Coronary artery (tissue), 2 donors: ENCODE measurements around the gene KCNK7.

Source experiments
- DNase-seq: peaks from one replicate; pipeline ENCODE4 v3.0.0-alpha.2; 2017; ENCODE audit warnings: low spot score
- H3K27ac ChIP-seq, 2 donors: fragments of 200-600 bp; sonication (generic); one replicate each; pipeline ENCODE4 v1.5.1; 2016 to 2019
- H3K4me3 ChIP-seq: fragments of 200-600 bp; sonication (generic); 2 replicates; pipeline ENCODE4 v1.5.1; 2016; ENCODE audit warnings: mild to moderate bottlenecking, moderate library complexity
- TF ChIP-seq, protein P1 (sequence below): fragments of 200-600 bp; sonication (generic); IDR thresholded peaks from one replicate; pipeline ENCODE4 v1.5.1; 2019; ENCODE audit warnings: antibody characterized with exemption

KCNK7 gene

DNA sequence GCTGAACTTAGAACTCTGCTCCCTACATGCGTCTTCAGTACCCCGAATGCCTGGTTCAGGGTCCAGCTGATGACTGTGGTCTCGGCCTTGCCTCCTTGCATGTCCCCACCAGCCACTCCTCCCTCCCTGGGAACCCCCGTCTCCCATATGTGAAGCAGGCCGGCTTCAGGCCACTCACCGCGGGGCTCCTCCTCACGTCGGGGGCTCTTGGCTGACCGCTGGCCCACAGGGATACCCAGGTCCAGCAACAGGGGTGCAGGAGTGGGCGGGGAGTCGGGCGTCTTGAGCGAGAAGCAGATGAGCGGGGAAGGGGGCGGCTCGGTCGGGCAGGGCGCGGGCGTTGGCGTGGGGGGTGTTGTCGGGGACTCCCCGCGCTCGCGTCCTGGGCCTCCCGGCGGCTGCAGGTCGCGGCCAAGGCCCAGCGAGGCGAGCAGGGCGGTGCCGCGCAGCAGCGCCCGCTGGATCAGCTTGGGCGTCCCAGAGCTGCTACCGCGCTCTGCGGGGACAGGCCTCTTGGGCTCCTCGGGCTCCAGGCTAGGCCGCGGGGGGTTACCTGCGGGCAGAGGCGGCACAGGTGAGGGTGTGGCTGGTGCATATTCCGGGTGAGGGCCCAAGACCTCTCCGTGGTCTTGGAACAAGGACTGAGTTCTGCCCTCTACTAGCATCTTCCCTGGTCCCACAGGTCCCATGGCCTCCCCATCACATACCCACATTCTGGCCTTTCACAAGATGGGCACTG is 3.8 kb upstream of the KCNK7 start:
- no peak for DNase-seq
- TF ChIP-seq, protein P1, sequence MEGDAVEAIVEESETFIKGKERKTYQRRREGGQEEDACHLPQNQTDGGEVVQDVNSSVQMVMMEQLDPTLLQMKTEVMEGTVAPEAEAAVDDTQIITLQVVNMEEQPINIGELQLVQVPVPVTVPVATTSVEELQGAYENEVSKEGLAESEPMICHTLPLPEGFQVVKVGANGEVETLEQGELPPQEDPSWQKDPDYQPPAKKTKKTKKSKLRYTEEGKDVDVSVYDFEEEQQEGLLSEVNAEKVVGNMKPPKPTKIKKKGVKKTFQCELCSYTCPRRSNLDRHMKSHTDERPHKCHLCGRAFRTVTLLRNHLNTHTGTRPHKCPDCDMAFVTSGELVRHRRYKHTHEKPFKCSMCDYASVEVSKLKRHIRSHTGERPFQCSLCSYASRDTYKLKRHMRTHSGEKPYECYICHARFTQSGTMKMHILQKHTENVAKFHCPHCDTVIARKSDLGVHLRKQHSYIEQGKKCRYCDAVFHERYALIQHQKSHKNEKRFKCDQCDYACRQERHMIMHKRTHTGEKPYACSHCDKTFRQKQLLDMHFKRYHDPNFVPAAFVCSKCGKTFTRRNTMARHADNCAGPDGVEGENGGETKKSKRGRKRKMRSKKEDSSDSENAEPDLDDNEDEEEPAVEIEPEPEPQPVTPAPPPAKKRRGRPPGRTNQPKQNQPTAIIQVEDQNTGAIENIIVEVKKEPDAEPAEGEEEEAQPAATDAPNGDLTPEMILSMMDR = no peak
- Histone ChIP-seq H3K4me3 (no peak overlapping the region), H3K27ac (no peak overlapping the region)

DNA sequence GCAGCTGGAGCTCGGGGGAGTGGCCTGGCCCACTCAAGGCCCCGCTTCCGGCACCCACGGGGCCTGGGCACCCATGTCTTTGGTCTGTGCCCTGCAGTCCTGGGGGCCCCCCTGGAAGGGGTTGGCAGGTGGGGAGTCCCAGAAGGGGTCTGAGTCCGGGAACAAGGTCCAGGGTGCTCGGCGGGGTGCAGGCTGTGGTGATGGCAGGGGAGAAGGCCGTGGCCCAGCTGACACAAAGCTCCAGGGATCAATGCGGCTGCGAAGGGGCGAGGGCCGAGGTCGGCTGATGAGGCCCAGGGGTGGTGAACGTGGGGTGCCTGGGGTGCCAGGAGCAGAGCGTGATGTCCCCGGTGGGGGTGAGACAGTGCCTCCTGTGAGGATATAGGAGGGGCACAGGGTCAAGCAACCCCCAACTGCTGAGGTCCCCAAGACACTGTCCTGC is 2.7 kb upstream of the KCNK7 start:
- Histone ChIP-seq H3K27ac (no peak overlapping the region), H3K4me3 (no peak overlapping the region)
- no peak for DNase-seq
- TF ChIP-seq, protein P1 = no peak

DNA sequence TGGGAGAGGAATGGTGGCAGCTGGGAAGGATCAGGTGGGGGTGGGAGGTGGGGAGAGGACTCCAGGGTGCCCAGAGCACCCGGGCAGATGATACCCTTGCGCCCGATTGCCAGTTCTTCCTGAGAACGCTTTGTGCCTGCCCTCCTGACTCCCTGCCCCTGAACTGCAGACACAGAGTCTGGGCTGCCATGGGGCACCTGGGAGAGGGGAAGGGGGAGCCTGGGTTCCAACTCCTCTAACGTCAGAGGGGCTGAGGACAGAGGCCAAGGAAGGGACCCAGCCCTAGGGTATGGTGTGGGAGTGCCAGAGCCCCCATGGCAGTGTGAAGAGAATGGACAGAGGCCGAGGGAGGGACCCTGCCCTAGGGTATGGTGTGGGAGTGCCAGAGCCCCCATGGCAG is 920 bp upstream of the KCNK7 start:
- Histone ChIP-seq H3K4me3 (no peak overlapping the region), H3K27ac (no peak overlapping the region)
- TF ChIP-seq, protein P1 = no peak
- no peak for DNase-seq

DNA sequence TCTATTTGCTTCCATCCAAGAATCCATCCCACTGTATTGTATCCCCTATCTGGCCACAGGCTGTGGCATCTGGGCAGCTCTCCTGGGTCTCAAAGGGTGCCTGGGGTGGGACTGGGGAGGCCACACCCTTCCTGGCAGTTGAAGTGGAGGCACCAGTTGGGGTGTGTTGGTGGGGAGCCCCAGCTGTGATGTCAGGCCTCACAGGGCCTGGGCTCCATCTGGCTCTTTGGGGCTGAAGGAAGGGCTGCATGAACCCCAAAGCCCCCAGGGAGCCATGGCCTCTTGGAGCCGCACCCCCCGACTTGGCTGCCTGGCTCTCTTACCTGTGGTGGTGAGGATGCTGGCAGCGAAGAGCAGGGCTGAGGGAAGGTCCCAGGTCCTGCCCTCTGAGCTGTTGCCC is 469 bp downstream of the KCNK7 start:
- peak overlapping the region in 1 of 2 donors; percentile 7 for H3K27ac ChIP-seq
- no peak for DNase-seq

DNA sequence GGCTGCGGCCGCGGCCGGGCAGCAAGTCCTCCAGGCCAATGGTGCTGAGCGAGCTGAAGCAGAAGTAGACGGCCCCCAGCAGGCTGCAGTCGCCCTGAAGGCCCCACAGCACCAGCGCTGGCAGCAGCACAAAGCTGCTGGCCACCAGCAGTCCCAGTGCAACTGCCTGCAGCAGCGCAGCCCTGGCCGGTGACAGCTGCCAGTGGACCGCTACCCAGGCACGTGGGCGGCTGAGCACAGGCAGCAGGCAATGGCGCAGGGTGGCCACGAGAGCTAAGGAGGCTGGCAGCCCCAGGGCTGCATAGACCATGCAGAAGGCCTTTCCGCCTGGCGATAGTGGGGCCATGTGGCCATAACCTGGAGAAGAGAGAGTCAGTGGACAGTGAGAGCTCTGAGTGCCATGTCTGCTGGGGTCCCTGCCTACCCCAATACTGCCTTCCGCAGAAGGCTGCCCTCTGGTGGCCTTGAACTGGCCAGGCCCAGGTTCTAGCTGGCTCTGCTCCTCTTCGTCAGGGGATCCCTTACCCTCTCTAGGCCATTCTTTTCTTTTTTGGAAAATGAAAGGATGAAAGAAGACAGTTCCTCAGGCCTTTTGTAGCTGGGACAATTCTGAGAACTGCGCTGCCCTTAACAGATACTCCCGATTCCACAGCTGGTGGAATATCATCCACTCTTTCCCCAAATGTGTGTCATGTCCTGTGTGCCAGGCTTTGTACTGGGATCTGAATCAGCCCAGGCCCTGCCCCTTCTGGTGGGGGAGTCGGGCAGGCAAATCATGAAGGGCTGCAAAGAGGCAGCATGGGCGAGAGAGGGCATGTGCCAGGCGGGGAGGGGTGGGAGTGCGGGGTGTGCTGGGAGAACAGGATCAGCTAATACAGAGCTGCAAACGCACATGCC is 1.8 kb downstream of the KCNK7 start:
- no peak overlapping the region for H3K4me3 ChIP-seq
- TF ChIP-seq, protein P1 = peak; percentile 52
- peak overlapping the region in 1 of 2 donors; percentile 40 for H3K27ac ChIP-seq
- no peak for DNase-seq

More for the DNA sequence above, 469 bp downstream of the KCNK7 start:
- H3K4me3 ChIP-seq = no peak overlapping the region
- TF ChIP-seq, protein P1 = no peak

DNA sequence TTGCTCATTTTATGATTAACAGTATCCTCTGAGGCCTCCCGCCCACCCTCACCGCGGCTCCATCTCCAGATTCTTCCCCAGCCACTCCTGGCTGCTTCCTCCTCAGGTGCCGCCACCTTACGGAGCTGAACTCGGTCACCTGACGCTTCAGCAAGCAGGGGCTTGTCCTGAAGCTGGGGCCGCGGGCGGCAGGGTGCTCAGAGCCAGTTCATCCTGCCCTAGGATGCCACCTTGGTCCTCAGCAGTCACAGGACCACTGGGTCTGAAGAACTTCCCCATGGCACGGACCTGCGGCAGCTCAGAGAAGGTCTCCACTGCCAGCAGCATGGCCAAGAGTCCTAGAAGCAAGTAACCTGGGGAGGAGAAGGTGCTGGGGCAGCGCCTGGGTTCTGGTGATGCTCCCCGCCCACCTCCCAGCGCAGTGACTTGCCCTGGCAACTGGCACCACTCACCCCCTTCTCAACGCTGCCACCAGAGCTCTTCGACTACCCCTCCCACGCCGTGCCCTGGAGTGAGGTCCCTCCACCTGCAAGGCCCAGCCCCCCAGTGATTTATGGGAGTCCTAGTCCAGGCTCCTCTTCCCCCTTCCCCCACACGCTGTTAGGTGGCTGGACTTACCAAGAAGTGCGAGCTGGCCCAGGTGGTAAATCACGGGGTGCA is 2.6 kb downstream of the KCNK7 start:
- H3K27ac ChIP-seq = peak overlapping the region in 1 of 2 donors; percentile 40
- no peak for DNase-seq
- no peak overlapping the region for H3K4me3 ChIP-seq
- TF ChIP-seq, protein P1 = no peak
